ENCODE data around the gene SGPP2.
"Not testable (repeated sequence)": the region's sequence is repeated elsewhere in the genome, so short reads cannot be mapped to it uniquely, and the experiment has no call there.

SGPP2 gene

GRCh38 chr2:222424276-222424728 lies at the start of gene SGPP2:
Gene SGPP2, plus strand, starts transcription at chr2:222424543. Its CDS starts 60 bp downstream, at chr2:222424603.
- DNase-seq (ENCODE audit: low read depth, low spot score): no peak

- DNase-seq (ENCODE audit: low read depth, low spot score): no peak
Measured at GRCh38 chr2:222375798-222376197, 48.5 kb upstream of the SGPP2 start.

GRCh38 chr2:222380456-222380855 lies 43.9 kb upstream of the SGPP2 start:
- DNase-seq (ENCODE audit: low read depth, low spot score): no peak

- no peak for DNase-seq (ENCODE audit: low read depth, low spot score)
Measured at GRCh38 chr2:222381566-222381965, 42.8 kb upstream of the SGPP2 start.

GRCh38 chr2:222383255-222383654 lies 41.1 kb upstream of the SGPP2 start:
- no peak for DNase-seq (ENCODE audit: low read depth, low spot score)

GRCh38 chr2:222391743-222392285 lies 32.5 kb upstream of the SGPP2 start:
- no peak for DNase-seq (ENCODE audit: low read depth, low spot score)

- DNase-seq (ENCODE audit: low read depth, low spot score): no peak
Measured at GRCh38 chr2:222393733-222394267, 30.5 kb upstream of the SGPP2 start.

- DNase-seq (ENCODE audit: low read depth, low spot score): no peak
Measured at GRCh38 chr2:222398446-222398885, 25.9 kb upstream of the SGPP2 start.

- no peak for DNase-seq (ENCODE audit: low read depth, low spot score)
Measured at GRCh38 chr2:222399038-222399783, 25.1 kb upstream of the SGPP2 start.

GRCh38 chr2:222404151-222404905 lies 20.0 kb upstream of the SGPP2 start:
- no peak for DNase-seq (ENCODE audit: low read depth, low spot score)

GRCh38 chr2:222408684-222409083 lies 15.7 kb upstream of the SGPP2 start:
- DNase-seq (ENCODE audit: low read depth, low spot score): no peak

- no peak for DNase-seq (ENCODE audit: low read depth, low spot score)
Measured at GRCh38 chr2:222410534-222410933, 13.8 kb upstream of the SGPP2 start.

- DNase-seq (ENCODE audit: low read depth, low spot score): not testable (repeated sequence)
Measured at GRCh38 chr2:222412334-222412733, 12.0 kb upstream of the SGPP2 start.

GRCh38 chr2:222413295-222413911 lies 10.9 kb upstream of the SGPP2 start:
- DNase-seq (ENCODE audit: low read depth, low spot score): no peak

- no peak for DNase-seq (ENCODE audit: low read depth, low spot score)
Measured at GRCh38 chr2:222418739-222419138, 5.6 kb upstream of the SGPP2 start.

GRCh38 chr2:222420508-222420907 lies 3.8 kb upstream of the SGPP2 start:
- no peak for DNase-seq (ENCODE audit: low read depth, low spot score)

GRCh38 chr2:222421626-222422025 lies 2.7 kb upstream of the SGPP2 start:
- no peak for DNase-seq (ENCODE audit: low read depth, low spot score)

GRCh38 chr2:222423186-222423585 lies 1.2 kb upstream of the SGPP2 start:
- DNase-seq (ENCODE audit: low read depth, low spot score): no peak

GRCh38 chr2:222423632-222424275 lies 589 bp upstream of the SGPP2 start:
- no peak for DNase-seq (ENCODE audit: low read depth, low spot score)

GRCh38 chr2:222424729-222425671 lies 657 bp downstream of the SGPP2 start:
- no peak for DNase-seq (ENCODE audit: low read depth, low spot score)
